Measurements from ENCODE around the gene SARS1.
A peak's percentile ranks its signal among the peaks of the same experiment; 100 is the strongest.
"Not testable (repeated sequence)": the region's sequence is repeated elsewhere in the genome, so short reads cannot be mapped to it uniquely, and the experiment has no call there.

The SARS1 gene

GRCh38 chr1:109193653-109194590 lies 19.8 kb upstream of the SARS1 start:
- peak; percentile 80 for DNase-seq

DNA sequence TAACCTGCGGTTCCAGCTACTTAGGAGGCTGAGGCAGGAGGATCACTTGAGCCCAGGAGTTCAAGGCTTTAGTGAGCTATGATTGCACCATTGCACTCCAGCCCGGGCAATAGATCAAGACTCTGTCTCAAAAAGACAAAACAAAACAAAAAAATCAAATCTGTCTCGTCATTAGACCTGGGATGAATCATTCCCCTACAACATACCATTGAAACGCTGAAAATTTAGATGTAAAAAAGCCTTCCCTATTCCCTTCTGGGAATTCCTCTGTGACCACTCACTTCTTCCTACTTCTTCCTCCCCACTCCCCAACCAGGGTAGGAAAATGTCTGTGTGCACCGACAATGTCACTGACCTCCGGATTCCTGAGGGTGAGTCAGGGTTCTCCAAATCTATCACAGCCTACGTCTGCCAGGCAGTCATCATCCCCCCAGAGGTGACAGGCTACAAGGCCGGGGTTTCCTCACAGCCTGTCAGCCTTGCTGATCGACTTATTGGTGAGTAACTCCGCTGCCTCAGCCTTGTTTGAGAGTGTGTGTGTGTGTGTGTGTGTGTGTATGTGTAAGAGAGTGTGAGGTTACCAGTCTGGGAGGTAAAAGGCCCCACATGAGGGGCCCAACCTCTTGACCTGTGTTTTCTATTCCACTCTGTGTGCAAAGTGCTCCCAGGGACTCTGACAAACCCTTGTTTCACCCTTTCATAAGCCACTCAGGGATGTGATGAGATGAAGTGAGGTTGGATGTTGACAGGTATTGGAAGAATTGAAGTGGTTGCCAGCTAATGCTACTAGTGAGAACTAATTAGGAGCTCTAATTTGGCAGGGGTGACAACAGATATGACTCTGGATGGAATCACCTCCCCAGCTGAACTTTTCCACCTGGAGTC lies 16.3 kb upstream of the SARS1 start:
- peak; percentile 50 for DNase-seq

DNA sequence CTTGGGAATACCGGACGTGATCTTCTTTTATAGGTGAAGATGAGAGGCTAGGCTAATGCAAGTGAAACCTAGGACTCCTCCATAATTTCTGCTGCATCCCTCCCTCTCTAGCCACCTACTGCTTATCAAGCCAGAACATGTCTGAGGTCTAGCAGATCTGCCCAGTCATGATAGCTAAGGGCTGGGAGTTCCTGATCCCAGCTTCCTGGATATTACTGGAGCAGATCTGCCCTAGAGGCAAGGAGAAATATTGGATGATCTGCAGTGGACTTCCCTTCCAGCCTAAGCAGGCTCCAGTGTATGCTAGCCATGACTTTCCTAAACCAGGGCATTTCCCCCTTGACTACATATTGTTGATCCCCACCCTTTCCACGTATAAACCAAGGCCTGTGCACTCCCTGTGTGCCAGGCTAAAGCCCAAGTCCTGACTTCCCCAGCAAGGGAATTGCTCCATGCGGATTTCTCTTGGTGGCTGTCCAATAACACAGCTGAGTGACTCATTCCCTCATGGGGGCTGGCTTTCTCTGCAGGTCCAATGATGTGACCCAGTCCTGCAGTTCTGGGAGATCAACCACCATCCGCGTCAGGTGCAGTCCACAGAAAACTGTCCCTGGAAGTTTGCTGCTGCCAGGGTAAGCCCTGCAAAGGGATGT lies 15.5 kb upstream of the SARS1 start:
- DNase-seq = no peak

DNA sequence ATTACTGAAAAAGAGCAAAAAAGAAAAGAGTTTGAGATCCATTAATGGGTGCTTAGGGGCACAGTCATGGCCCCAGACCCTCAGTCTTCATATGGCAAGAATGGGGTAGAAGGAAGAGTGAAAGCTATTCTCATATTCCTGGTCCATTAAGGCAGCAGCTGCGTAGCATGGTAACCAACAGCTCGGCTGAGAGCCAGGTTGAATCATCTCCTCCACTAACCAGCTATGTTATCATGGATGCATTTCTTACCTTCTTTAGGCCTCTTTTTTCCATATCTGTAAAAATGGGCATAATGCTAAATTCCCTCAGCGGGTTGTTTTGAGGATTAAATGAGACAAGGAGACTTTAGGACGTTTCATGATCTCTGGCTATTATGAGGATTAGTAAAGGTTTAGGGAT lies 15.0 kb upstream of the SARS1 start:
- no peak for DNase-seq

- peak; percentile 18 for DNase-seq
These were observed 14.0 kb upstream of the SARS1 start for GRCh38 chr1:109199710-109200109.

- peak; percentile 85 for DNase-seq
These were observed 12.5 kb upstream of the SARS1 start for GRCh38 chr1:109201123-109201703.

GRCh38 chr1:109204484-109204883 lies 9.2 kb upstream of the SARS1 start:
- peak; percentile 16 for DNase-seq

DNA sequence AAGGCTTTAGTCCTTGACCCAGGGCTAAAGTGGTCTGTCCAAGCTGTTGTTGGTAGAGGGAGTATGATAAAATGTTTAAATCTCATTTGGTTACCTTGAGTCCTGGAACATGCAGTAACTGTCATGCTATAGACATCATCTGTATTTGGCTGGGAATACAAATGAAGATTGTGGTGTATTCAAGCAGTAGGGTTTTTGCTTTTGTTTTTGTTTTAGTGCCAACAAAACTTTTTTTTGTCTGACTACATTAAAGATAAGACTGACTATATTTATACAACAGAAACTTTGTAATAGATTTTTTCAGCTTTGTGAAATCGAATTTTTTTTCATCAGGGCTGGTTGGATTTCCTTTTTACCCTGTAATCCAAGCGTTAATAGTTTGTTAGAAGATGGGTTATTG lies 7.4 kb upstream of the SARS1 start:
- DNase-seq = no peak

DNA sequence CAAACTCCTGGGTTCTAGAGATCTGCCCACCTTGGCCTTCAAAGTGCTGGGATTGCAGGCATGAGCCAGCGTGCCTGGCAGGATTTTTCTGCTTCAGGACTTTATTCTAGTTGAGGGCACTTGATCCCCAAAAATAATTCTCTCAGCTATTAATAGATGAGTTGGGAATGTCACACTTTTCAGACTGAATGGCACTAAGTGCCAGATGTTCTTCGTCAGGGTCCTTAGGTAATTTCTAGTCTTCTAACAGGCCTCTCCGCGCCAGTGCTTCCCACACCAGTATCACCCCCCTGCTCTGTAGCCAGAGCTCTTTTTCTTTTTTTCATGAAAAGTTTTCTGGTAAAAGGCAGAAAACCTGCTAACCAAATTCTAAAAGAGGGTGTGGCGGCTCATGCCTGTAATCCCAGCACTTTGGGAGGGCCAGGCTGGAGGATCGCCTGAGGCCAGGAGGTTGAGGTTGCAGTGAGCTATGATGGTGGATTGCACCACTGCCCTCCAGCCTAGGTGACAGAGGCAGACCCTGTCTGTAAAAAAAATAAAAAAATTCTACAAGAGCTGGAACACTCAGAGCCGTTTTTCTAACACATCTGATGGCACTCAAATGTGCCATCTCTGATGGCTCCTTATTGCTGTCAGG lies 6.1 kb upstream of the SARS1 start:
- no peak for DNase-seq

- no peak for DNase-seq
These were observed 5.3 kb upstream of the SARS1 start for GRCh38 chr1:109208394-109208793.

- DNase-seq = no peak
These were observed 4.8 kb upstream of the SARS1 start for GRCh38 chr1:109208836-109209463.

DNA sequence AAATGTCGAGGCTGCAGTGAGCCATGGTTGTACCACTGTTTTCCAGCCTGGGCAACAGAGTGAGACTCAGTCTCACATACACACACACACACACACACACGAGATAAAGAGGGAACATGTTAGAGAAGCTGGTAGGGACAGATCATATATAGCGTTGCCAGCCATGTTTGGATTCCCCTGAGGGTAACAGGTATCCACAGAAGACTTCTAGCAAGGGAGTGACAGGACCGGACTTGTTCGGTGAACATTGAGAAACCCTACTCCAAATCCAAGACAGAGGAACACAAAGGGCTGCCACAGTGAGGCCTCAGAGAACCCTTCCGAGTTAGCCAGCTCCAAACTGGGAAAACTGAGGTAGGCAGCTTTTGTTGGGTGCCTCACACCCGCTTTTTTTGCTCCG lies 3.7 kb upstream of the SARS1 start:
- no peak for DNase-seq

DNA sequence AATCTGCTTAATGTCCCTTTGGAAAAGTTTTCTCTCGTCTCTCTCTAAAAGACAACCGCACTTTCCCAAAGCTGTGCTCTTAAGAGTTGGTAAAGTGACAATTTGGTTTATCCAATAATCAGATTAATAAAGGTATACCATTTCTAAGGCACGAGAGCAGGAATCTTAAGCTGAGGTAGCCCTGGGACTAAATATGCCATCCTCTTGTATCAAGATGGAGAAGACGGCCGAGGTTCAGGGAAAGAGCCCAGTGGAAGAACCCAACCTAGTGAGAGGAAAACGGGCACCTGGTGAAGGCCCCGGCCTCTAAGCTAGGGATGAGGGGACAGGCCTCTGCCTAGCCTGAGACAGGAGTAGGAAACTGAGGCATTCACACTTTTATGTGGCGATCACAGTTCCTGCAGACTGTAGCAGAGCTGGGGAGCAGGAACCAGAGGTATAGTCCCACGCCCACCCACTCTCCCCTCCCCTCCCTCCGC lies 334 bp upstream of the SARS1 start:
- DNase-seq = no peak

GRCh38 chr1:109214695-109215623 lies 1.2 kb downstream of the SARS1 start:
- peak; percentile 68 for DNase-seq

DNA sequence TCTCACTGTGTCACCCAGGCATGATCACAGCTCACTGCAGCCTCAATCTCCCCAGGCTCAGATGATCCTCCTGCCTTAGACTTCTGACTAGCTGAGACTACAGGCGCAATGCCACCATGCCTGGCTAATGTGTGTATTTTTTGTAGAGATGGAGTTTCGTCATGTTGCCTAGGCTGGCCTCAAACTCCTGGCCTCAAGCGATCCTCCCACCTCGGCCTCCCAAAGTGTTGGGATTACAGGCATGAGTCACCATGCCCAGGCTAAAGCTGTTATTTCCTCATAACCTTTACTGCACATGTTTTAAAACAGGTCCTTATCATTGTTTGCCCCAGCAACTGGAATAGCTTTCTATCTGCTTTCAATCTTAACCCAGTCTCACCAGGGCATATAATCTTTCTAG lies 2.9 kb downstream of the SARS1 start:
- no peak for DNase-seq

DNA sequence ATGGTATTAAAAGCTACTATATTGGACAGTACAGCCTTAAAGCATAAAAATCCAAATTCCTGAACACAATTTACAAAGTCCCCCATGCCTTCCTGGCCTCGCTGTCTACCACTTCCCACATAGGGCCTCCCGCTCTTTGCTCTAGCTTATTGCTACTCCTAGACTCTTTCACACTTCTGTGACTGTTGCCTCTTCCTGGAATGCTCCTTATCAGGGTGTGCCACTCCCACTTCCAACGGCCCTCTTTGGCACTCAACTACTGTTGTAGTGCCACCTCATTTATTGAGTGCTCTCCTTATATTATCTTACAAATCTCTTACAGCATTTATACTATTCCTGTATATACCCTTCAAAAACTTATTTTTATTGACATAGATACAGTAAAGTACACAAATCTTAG lies 4.8 kb downstream of the SARS1 start:
- DNase-seq = no peak

GRCh38 chr1:109221201-109221600 lies 7.5 kb downstream of the SARS1 start:
- DNase-seq = not testable (repeated sequence)

GRCh38 chr1:109225308-109225707 lies 11.6 kb downstream of the SARS1 start:
- DNase-seq = no peak

GRCh38 chr1:109225711-109226445 lies 12.2 kb downstream of the SARS1 start:
- no peak for DNase-seq

DNA sequence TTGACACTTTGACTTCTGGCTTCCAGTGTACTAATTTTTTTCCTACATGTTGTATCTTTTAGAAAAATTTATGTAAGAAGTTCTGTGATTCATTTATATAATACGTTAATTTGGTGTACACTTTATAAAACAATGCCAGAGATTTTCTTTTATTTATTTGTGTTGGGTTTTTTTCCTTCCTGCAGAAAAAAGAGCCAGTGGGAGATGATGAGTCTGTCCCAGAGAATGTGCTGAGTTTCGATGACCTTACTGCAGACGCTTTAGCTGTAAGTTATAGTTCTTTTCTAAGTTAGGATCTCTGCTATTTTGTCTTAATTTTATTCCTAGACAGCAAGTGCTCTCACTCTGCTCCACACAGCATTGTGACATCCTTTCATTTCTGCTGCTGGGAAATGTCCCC lies 14.4 kb downstream of the SARS1 start:
- DNase-seq = no peak

Measured in suppressor macrophage treated with lipopolysaccharide for 4 hours (primary cell).